Astrocyte of the spinal cord (primary cell): ENCODE measurements around the gene NPAS3.
A peak's percentile ranks its signal among the peaks of the same experiment; 100 is the strongest.

Experiments used
- DNase-seq: peaks from one replicate; pipeline ENCODE4 v3.0.0; 2011; ENCODE audit warnings: low read depth, low spot score
- H3K4me3 ChIP-seq: 2 replicates; pipeline ENCODE4 v1.5.1; 2011; ENCODE audit warnings: low read depth, mild to moderate bottlenecking, low read length, moderate library complexity
- in situ Hi-C: cut with HindIII; loops from 2 replicates; pipeline ENCODE4 v1.10.0; 2017; ENCODE audit warnings: low sequenced_read_pairs
- TF ChIP-seq, protein P1 (sequence below): IDR thresholded peaks from 2 replicates; pipeline ENCODE4 v1.5.1; 2012; ENCODE audit warnings: low read depth, mild to moderate bottlenecking, low read length, inconsistent platforms

NPAS3 gene

GRCh38 chr14:33393231-33393894 lies 454.7 kb downstream of the NPAS3 start:
- TF ChIP-seq, protein P1, sequence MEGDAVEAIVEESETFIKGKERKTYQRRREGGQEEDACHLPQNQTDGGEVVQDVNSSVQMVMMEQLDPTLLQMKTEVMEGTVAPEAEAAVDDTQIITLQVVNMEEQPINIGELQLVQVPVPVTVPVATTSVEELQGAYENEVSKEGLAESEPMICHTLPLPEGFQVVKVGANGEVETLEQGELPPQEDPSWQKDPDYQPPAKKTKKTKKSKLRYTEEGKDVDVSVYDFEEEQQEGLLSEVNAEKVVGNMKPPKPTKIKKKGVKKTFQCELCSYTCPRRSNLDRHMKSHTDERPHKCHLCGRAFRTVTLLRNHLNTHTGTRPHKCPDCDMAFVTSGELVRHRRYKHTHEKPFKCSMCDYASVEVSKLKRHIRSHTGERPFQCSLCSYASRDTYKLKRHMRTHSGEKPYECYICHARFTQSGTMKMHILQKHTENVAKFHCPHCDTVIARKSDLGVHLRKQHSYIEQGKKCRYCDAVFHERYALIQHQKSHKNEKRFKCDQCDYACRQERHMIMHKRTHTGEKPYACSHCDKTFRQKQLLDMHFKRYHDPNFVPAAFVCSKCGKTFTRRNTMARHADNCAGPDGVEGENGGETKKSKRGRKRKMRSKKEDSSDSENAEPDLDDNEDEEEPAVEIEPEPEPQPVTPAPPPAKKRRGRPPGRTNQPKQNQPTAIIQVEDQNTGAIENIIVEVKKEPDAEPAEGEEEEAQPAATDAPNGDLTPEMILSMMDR: no peak
- peak; percentile 22 for DNase-seq
- in situ Hi-C loops: no loop called here

DNA sequence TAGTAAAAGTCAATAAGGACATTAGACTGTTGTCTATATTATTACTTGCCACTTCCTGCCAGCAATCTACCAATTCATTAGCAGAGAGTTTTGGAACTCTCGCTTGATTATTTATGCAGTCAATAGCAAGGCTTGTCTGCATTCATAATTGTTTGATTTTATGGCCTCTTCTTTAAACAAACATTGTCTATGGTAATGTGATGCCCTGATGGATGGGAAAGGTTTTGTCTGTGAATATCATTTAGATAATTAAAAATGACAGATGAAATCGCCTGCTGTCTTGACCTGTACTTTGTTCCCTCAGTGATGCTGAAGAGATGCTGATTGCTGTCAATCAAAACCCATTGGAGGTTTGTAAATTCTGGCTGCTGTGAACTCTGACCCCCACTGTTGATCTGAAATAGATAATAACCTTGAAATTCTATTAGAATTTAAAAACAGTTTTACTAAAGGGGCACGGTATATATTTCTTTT lies 455.3 kb downstream of the NPAS3 start:
- in situ Hi-C loops: no loop called here
- no peak for DNase-seq
- TF ChIP-seq, protein P1: no peak
- H3K4me3 ChIP-seq: no peak overlapping the region

More at GRCh38 chr14:33393231-33393894, 454.7 kb downstream of the NPAS3 start:
- H3K4me3 ChIP-seq: no peak overlapping the region

DNA sequence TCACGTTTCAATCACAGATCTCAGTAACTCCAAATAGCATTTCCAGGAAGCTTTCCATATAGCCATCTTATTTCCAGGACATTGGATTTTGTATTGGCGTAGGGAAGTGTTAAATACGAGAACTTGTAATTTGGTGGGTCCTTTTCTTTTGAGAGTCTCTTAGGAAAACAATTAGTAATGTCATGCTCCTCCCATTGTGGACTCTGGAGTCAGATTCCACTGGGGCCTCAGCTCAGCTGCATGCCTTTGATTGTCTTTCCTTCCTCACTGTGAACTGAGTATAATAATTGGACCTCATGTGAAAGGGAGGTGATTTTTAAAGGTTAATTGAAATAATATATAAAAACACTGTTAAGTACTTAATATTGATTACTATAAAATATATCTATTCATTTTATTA lies 462.6 kb downstream of the NPAS3 start:
- no peak for DNase-seq
- no peak overlapping the region for H3K4me3 ChIP-seq
- in situ Hi-C loops: no loop called here
- TF ChIP-seq, protein P1: no peak

GRCh38 chr14:33402604-33403003 lies 463.9 kb downstream of the NPAS3 start:
- H3K4me3 ChIP-seq: no peak overlapping the region
- TF ChIP-seq, protein P1: no peak
- in situ Hi-C loops: no loop called here
- DNase-seq: no peak

DNA sequence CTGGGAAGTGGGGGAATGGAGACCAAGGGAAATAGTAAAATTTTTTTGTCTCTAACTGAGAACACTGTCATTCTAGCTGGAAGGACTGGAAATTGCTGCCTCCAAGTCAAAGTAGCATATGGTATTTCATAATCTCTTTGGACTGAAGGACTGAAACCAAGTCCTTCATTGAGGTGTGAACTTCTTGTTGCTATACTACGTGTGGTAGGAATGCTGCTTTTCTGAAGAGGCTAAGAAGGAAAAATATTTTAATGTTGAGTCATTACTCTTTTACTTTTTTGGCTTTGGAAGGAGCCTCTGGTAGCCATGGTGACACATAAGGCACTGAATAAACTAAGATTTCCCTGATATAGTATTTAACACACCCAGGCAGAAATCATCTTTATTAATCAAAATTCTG lies 465.4 kb downstream of the NPAS3 start:
- TF ChIP-seq, protein P1: no peak
- DNase-seq: peak; percentile 86
- in situ Hi-C loops: no loop called here

GRCh38 chr14:33404964-33405574 lies 466.4 kb downstream of the NPAS3 start:
- in situ Hi-C loops: no loop called here
- no peak overlapping the region for H3K4me3 ChIP-seq
- TF ChIP-seq, protein P1: no peak
- DNase-seq: no peak

More for the DNA sequence above, 465.4 kb downstream of the NPAS3 start:
- no peak overlapping the region for H3K4me3 ChIP-seq
